ENCODE data around the gene MORN3.
"Not testable (repeated sequence)": the region's sequence is repeated elsewhere in the genome, so short reads cannot be mapped to it uniquely, and the experiment has no call there.

Gene MORN3

DNA sequence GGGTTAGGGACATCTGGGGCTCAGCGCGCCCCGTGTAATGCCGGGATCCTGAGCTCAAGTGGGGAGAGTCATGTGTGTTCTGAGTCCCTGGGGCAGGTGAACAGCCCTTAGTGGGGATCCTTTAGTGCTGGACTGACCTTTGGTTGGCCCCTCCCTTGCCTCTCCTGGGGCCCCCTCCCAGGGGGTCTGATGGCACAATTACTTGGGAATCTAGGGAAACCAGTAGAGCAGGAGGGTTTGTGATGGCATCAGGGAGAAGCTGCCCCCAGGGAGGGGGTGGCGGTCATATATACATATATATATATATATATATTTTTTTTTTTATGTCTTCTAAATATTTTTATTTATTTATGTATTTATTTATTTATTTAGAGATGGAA is at the start of gene MORN3:
TSS of gene MORN3 (minus strand) at position 134 of the 380 bp plus-strand sequence. CDS start 171 bp downstream, outside the sequence.
- no peak for DNase-seq

DNA sequence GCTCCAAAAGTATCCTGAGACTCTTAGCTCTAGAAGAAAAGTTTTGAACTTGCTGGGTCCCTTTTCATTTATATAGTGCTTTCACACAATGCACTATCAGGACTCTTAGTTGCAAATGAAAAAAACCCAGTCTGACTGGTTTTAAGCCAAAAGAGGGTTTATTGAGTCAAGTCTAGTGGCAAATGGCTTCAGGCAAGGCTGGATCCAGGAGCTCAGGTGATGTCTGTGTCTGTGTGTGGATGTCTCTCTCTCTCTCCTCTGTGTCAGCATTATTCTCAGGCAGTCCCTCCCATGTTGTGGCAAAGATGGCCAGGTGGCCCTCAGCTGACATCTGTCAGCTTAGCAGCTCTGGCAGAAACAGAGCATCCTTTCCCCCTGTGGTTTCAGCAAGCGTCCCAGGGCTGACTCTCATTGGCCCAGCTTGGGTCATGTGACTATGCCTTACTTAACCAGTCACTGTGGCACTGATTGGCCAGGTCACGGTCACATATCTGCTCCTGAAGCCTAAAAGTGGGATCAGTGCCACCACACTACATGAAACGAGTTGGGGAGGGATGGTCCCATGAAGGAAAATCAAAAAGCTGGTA is 49.3 kb upstream of the MORN3 start:
- DNase-seq: no peak

DNA sequence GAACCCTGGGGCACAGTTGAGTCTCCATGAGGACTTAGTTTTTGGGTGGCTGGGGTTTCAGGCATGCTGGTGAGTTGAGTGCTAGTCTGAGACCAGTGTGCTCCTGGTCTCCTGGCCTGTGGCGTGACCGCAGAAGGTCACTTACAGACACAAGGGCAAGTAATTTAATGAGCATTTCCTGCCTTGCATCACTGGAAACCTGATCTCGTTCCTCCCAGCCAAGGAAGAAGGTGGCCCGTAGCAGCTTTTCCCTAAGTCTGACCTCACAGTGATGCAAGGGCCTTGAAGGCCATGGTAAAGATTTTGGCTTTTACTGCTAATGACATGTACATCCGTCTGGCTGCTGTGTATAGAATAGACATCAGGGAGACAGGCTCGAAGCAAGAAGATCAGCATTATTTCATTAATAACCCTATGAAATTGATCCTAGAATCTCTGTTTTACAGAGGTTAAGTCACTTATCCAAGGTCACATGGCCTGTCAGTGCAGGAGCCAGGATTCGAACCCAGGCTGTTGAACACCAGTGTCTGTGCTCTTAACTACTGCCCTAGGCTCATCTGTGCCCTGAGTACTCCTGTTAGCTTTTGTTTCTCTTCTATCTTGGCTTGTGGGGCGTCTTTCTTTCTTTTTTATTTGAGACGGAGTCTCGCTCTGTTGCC is 47.7 kb upstream of the MORN3 start:
- peak; percentile 26 for DNase-seq

GRCh38 chr12:121715862-121716435 is 46.5 kb upstream of the MORN3 start:
- DNase-seq: no peak

DNA sequence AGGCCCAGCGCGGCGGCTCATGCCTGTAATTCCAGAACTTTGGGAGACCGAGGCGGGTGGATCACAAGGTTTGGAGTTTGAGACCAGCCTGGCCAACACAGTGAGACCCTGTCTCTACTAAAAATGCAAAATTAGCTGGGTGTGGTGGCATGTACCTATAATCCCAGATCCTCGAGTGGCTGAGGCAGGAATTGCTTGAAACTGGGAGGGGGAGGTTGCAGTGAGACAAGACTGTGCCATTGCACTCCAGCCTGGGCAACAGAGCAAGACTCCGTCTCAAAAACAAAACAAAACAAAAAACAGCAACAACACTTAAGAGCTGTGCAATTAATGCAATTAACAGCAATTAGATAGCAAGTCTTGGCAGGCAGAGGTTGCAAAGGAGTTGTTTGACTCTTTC is 45.6 kb upstream of the MORN3 start:
- not testable (repeated sequence) for DNase-seq

DNA sequence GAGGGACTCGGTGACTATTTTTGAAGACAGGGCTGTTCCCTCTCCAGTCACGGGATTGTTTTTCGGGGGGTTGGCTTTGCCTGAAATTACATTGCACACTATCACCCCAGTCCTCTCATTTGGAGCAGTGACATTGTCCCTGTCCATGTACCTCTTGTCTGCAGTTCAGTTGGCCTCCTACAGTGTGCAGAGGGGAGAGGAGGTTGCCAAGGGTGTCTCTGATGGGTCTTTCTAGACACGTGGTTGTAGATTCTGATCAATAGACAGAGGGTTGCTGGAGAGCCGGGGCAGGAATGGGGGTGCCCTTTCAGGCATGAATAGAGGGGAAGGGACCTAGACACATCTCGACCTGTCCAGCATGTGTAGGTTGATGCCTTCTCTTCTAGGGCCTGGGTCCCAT is 44.3 kb upstream of the MORN3 start:
- no peak for DNase-seq

DNA sequence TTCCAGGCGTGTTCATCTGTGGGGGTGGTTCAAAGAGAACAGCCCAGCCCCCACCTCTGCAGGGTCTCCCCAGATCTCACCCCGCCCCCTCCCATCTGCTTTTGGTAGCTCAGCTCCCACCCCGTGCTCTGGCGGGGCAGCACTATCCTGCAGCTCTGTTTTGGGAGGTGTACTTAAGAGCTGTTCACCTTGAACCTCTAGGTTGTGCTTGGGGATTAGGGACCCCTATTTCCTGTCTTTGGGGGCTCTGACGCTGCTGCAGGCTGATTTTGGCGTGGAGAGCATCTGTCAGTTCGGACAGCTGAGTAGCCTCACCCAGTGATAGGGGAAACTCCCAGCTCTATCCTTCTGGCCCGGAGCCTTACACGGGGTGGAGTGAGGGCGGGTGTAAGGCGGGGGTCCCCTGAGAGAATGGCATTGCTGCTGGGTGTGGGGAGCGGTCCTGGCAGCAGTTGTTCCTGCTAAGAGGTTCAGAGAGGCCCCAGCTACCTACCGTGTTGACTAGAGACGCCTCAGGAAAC is 43.9 kb upstream of the MORN3 start:
- peak; percentile 70 for DNase-seq

- DNase-seq: peak; percentile 93
Measured at GRCh38 chr12:121712461-121713256, 43.2 kb upstream of the MORN3 start, which contains the start of gene TMEM120B. Gene TMEM120B, plus strand, starts transcription at chr12:121712752. Its CDS starts 144 bp downstream, at chr12:121712896.

DNA sequence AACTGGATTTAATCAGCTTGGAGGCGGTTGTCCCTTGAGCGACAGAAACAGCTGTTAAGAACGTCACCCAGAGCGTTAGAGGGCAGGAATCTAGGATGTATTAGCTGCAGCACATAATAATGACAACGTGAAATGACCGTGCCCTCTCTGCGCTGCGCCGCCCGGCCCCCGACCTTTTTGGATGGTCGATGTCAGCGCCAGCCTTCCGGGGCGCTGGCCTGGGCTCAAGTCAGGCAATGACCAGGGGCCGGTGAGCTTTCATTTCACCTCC is 42.7 kb upstream of the MORN3 start:
- peak; percentile 82 for DNase-seq

- DNase-seq: no peak
Measured at GRCh38 chr12:121711361-121712189, 42.1 kb upstream of the MORN3 start.

DNA sequence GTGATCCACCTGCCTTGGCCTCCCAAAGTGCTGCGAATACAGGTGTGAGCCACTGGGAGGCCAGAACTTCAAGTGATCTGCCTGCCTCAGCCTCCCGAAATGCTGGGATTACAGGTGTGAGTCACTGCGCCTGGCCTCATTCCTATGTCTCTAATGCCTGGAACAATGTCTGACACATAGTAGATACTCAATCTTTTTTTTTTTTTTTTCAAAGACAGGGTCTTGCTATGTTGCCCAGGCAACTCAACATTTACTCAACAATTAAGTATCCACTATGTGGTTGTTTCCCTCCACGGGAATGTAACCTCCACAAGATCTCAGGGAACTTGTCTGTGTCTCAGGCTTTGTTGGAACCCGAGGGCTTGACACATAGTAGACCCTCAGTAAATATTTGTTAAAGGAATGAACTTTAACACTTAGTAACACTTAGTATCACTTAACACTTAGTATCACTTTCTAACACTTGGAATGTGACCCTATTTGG is 40.1 kb upstream of the MORN3 start:
- DNase-seq: no peak

DNA sequence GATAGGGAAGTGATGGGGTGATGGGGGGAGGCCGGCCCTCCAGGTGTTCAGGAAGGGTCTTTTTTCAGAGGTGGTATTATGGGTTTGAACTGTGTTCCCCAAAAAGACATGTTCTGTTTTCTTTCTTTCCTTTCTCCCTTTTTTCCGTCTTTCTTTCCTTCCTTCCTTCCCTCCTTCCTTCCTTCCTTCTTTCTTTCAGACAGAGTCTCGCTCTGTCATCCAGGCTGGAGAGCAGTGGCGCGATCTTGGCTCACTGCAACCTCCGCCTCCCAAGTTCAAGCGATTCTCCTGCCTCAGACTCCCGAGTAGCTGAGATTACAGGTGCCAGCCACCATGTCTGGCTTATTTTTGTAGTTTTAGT is 39.6 kb upstream of the MORN3 start:
- DNase-seq: not testable (repeated sequence)

DNA sequence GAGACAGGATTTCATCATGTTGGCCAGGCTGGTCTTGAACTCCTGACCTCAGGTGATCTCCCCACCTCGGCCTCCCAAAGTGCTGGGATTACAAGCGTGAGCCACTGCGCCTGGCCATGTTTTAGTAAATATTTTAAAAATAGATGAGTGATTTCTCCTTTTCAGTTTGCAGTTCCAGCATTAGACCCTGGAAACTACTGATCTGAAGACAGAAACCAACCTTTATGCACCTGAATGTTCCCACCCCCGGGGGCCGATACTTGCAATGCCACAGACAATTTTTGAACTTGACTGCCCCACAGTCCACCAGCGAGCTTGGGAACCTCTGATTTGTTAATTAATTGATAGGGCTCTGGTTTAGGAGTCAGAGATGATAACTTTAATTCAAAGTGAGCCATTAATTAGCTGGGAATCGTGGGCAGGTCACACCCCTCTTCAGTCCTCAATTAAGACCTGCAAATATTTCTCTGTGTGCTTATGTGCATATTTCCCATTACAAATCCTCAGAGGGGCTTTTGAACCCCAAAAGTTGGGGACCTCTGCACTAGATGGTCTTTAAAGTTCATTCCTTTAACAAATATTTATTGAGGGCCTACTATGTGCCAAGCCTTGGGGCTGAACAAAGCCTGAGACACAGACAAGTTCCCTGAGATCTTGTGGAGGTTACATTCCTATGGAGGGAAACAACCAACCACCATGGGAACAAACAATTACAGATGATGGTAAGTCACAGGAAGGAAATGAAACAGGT is 39.0 kb upstream of the MORN3 start:
- DNase-seq: no peak

DNA sequence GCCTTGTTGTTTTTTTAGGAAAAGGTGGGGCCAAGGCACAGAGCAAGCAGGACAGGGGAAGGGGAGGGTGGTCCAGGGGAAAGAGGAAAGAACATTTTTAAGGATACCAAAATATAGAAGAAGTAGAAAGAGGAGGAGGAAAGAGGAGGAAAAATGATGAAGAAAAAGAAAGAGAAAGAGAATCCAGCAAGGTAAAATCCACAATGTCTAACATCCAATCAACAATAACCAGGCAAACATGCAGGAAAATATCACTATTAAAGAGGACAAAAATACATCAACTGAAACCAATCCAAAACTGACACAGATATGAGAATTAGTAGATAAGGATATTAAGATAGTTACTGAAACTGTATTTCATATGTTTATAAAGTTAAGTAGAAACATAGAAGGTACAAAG is 36.1 kb upstream of the MORN3 start:
- no peak for DNase-seq

DNA sequence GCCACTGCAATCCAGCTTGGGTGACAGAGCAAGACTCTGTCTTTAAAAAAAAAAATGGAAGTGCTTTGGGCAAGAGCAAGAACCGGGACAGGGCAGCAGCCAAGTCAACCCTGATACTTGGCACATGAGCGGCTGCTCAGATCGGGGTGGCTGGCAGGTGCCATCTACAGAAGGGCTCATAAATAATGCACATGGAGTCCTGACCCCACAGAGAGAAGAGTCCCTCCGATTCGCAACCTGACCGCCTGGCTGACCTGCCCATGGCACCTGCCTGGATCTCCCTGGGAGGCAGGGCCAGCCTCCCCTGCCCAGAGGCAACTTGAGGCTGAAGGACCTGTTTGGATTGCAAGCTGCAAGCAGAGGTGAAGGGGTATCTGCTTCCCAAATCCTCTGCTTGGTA is 33.5 kb upstream of the MORN3 start:
- no peak for DNase-seq

DNA sequence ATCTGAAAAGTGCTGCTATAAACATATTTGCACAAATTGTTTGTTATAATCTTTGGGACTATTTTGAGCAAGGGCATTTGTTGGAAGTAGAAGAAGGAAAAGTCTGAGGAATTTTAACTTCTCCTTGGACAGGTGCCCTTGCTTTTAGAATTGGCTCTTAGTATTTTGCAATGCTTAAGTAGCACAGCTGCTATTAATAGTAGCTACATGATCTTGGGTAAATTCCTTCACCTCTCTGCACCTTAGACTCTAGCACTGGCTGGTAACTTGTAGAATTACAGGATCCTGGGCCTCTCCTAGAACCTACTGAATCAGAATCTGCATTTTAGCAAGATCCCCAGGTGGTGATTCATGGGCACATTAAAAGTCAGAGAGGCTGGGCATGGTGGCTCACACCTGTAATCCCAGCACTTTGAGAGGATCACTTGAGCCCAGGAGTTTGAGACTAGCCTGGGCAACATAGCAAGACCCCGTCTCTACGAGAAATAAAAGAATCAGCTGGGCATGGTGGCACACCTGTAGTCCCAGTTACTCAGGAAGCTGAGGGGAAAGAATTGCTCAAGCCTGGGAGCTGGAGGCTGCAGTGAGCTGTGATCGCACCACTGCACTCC is 32.3 kb upstream of the MORN3 start:
- no peak for DNase-seq

GRCh38 chr12:121697861-121698260 is 28.4 kb upstream of the MORN3 start:
- not testable (repeated sequence) for DNase-seq

DNA sequence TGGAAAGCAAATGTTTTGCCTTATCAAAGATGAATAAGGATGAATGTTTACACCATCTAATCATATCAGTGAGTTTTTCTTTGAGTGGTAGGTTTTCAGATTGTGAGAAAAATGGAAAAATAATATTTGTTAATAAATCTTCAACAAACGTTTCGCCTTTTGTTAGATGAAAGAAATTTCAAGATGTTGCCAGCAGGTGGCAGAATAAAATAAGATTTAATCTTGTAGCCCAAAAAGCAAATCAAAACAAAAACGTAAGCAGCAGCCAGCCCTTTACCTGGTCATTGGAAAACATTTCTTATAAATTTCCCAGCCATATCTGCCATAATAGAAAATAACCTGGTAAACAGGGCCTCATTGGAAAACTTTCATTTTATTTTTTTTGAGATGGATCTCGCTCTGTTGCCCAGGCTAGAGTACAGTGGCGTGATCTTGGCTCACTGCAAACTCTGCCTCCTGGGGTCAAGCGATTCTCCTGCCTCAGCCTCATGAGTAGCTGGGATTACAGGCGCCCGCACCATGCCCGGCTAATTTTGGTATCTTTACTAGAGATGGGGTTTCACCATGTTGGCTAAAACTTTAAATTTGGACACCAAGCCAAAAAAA is 27.7 kb upstream of the MORN3 start:
- no peak for DNase-seq

- no peak for DNase-seq
Measured at GRCh38 chr12:121693155-121693687, 23.8 kb upstream of the MORN3 start.

GRCh38 chr12:121692744-121693143 is 23.3 kb upstream of the MORN3 start:
- not testable (repeated sequence) for DNase-seq

DNA sequence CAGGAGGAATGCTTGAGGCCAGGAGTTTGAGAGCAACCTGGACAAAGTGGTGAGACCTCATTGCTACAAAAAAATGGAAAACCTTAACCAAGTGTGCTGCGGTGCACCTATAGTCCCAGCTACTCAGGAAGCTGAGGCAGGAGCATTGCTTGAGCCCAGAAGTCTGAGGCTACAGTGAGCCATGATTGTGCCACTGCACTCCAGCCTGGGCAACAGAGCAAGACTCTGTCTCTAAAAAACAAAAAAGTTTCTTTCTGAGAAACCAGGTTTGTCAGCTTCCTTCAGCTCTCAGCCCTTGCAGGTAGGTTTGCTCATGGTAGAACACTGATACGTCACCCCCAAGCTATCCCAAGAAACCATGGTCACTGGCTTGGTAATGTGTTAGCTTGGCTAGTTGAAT is 20.0 kb upstream of the MORN3 start:
- no peak for DNase-seq

Data from right hindlimb (tissue), 1 donor.